Measurements from ENCODE around the gene TMCC2.

TMCC2 gene

GRCh38 chr1:205294175-205294917, 66.6 kb downstream of the TMCC2 start:
- ATAC-seq, result peak; percentile 66
- TF ChIP-seq ZFP3 (CRISPR knock-in tag; IDR thresholded peaks at IDR 0.05) (0 out of 2 replicates have a peak, but pooled peaks have one; percentile 41), ZC3H10 (CRISPR knock-in tag; IDR thresholded peaks at IDR 0.05) (peak; percentile 43; the same call in 1 of the 2 replicates), OSR1 (CRISPR knock-in tag; IDR thresholded peaks at IDR 0.05) (peak; percentile 81; the same call in 1 of the 2 replicates), SNAI2 (CRISPR knock-in tag; IDR thresholded peaks at IDR 0.05) (no peak), BACH2 (CRISPR knock-in tag; IDR thresholded peaks at IDR 0.05; ENCODE audit: borderline replicate concordance) (no peak), POU6F1 (CRISPR knock-in tag; IDR thresholded peaks at IDR 0.05; ENCODE audit: borderline replicate concordance, low read depth) (peak; percentile 48; the same call in 1 of the 2 replicates)

- peak; percentile 2 for ATAC-seq
- TF ChIP-seq PATZ1 (CRISPR knock-in tag; IDR thresholded peaks at IDR 0.05; ENCODE audit: borderline replicate concordance), result no peak
- TF ChIP-seq RARB (CRISPR knock-in tag; IDR thresholded peaks at IDR 0.05), result no peak
- no peak for TF ChIP-seq ZFP30 (CRISPR knock-in tag; IDR thresholded peaks at IDR 0.05)
- TF ChIP-seq CREB5 (CRISPR knock-in tag; IDR thresholded peaks at IDR 0.05; ENCODE audit: low read depth), result no peak
- no peak for TF ChIP-seq ESRRG (CRISPR knock-in tag; IDR thresholded peaks at IDR 0.05)
- TF ChIP-seq ZNF8 (CRISPR knock-in tag; IDR thresholded peaks at IDR 0.05), result no peak
- TF ChIP-seq TSHZ2 (CRISPR knock-in tag; IDR thresholded peaks at IDR 0.05), result no peak
- no peak for TF ChIP-seq OSR1 (CRISPR knock-in tag; IDR thresholded peaks at IDR 0.05)
- no peak for TF ChIP-seq BACH2 (CRISPR knock-in tag; IDR thresholded peaks at IDR 0.05; ENCODE audit: borderline replicate concordance)
- TF ChIP-seq GLIS3 (CRISPR knock-in tag; IDR thresholded peaks at IDR 0.05), result no peak
- no peak for TF ChIP-seq PPARA (CRISPR knock-in tag; IDR thresholded peaks at IDR 0.05; ENCODE audit: borderline replicate concordance)
- TF ChIP-seq POU6F1 (CRISPR knock-in tag; IDR thresholded peaks at IDR 0.05; ENCODE audit: borderline replicate concordance, low read depth), result no peak
- TF ChIP-seq ARNTL (CRISPR knock-in tag; IDR thresholded peaks at IDR 0.05; ENCODE audit: borderline replicate concordance, low read depth), result no peak
Observed at GRCh38 chr1:205294934-205295333, 67.2 kb downstream of the TMCC2 start.

- no peak for TF ChIP-seq ARNTL (CRISPR knock-in tag; IDR thresholded peaks at IDR 0.05; ENCODE audit: borderline replicate concordance, low read depth)
- TF ChIP-seq TCF4 (CRISPR knock-in tag; IDR thresholded peaks at IDR 0.05; ENCODE audit: borderline replicate concordance), result no peak
- no peak for TF ChIP-seq ZNF565 (CRISPR knock-in tag; conservative IDR thresholded peaks at IDR 0.05; ENCODE audit: low read depth)
- no peak for TF ChIP-seq ZNF70 (CRISPR knock-in tag; IDR thresholded peaks at IDR 0.05)
- no peak for TF ChIP-seq ZNF8 (CRISPR knock-in tag; IDR thresholded peaks at IDR 0.05)
- no peak for TF ChIP-seq TSHZ2 (CRISPR knock-in tag; IDR thresholded peaks at IDR 0.05)
- TF ChIP-seq OSR1 (CRISPR knock-in tag; IDR thresholded peaks at IDR 0.05), result no peak
- no peak for TF ChIP-seq PPARA (CRISPR knock-in tag; IDR thresholded peaks at IDR 0.05; ENCODE audit: borderline replicate concordance)
- TF ChIP-seq CREB5 (CRISPR knock-in tag; IDR thresholded peaks at IDR 0.05; ENCODE audit: low read depth), result no peak
- TF ChIP-seq ZC3H10 (CRISPR knock-in tag; IDR thresholded peaks at IDR 0.05), result no peak
- TF ChIP-seq RARB (CRISPR knock-in tag; IDR thresholded peaks at IDR 0.05), result no peak
- no peak for TF ChIP-seq TOX (CRISPR knock-in tag; IDR thresholded peaks at IDR 0.05; ENCODE audit: borderline replicate concordance)
- TF ChIP-seq CSDC2 (CRISPR knock-in tag; IDR thresholded peaks at IDR 0.05), result no peak
Observed at GRCh38 chr1:205296154-205296553, 68.4 kb downstream of the TMCC2 start.

More at GRCh38 chr1:205296154-205296553, 68.4 kb downstream of the TMCC2 start:
- ATAC-seq, result no peak
